GM18505 (cell line): ENCODE results near the gene MDM4.
"Not testable (repeated sequence)": the region's sequence is repeated elsewhere in the genome, so short reads cannot be mapped to it uniquely, and the experiment has no call there.

ENCODE experiments used
- ATAC-seq: cut with Tn5 transposase; IDR thresholded peaks from one replicate; pipeline ENCODE4 v1.9.1; 2021; ENCODE audit not compliant: unreplicated experiment
- POLR2A ChIP-seq: IDR thresholded peaks from 4 replicates; pipeline ENCODE4 v1.6.1; 2011; ENCODE audit warnings: borderline replicate concordance; ENCODE audit not compliant: insufficient read depth, insufficient read length; ENCODE audit errors: extremely low read depth

Gene MDM4

DNA sequence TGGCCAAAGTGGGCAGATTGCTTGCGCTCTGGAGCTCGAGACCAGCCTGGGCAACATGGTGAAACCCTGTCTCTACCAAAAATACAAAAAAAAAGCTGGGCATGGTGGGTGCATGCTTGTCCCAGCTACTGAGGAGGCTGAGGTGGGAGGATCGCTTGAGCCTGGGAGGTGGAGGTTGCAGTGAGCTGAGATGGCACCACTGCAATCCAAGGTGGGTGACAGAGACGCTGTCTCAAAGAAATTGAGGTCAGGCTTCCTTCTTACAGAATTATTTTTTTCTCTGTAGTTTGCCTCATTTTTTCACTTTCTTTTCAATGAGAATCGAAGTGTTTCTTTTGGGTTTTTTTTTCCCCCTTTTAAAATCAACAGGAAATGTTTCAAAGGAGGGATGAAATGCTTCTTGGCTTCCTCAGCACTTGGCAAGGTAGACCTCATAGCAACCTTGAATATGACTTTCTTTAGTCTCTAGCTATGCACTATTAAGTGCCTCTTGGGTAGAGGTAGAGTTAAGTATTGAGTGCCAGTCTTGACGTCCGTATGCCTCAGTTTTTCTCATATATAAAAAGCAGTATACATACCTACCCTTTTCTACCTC lies 40.3 kb downstream of the MDM4 start:
- TF ChIP-seq POLR2A: no peak
- no peak for ATAC-seq

DNA sequence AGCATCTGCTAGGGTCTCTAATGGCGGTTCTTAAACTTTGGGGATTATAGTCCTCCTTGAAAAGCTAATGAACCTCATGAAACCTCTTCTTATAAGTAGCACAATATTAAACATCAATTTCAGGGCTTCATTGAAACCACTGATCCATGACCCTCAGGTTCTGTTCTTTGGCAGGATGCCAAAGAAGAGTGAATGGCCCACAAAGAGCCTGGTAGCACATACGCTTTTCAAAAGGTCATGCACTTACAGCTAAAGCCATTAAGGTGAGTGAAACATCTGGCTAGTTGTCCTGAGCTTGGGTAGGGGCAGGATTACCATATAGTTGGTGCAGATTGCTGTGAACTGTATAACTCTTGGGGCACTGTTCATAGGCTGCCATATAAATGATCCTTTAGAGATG lies 42.3 kb downstream of the MDM4 start:
- TF ChIP-seq POLR2A: no peak
- ATAC-seq: no peak

DNA sequence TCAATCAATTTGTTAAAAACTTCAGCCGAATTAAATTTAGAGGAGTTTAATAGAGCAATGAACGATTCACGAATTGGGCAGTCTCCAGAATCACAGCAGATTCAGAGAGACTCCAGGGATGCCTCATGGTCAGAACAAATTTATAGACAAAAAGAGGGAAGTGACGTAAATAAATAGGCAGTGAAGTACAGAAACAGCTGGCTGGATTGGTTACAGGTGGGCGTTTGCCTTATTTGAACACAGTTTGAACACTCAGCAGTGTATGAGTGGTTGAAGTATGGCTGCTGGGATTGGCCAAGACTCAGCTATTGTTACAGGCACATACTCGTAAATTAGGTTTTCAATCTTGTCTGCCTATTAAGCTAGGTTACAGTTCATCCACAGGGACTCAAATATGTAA lies 43.8 kb downstream of the MDM4 start:
- not testable (repeated sequence) for ATAC-seq

DNA sequence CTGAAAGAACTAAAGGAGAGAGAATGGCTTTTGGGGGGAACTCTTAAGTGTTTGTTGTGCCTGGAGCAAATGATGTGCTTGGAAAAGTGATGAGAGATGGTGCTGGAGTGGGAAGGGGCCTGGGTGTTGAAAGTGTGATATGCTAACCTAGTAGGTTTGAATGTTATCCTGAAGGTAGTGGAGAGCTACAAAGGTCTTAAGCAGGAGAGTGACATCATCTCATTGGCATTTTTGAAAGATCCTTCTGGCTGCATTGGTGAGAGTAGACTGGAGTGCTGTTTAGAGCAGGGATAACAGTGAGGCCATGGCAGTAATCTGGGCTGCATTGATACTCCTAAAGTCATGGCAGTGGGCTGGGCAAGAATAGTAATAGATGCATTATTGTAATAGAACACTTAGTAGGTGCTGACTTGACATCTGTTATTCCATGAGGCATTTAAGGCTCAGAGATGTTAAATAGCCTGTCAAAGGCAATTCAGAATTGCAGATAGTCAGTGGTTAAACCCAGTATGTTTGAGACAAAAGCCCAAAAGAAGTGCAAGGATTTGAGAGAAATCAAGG lies 44.5 kb downstream of the MDM4 start:
- ATAC-seq: no peak
- no peak for TF ChIP-seq POLR2A

DNA sequence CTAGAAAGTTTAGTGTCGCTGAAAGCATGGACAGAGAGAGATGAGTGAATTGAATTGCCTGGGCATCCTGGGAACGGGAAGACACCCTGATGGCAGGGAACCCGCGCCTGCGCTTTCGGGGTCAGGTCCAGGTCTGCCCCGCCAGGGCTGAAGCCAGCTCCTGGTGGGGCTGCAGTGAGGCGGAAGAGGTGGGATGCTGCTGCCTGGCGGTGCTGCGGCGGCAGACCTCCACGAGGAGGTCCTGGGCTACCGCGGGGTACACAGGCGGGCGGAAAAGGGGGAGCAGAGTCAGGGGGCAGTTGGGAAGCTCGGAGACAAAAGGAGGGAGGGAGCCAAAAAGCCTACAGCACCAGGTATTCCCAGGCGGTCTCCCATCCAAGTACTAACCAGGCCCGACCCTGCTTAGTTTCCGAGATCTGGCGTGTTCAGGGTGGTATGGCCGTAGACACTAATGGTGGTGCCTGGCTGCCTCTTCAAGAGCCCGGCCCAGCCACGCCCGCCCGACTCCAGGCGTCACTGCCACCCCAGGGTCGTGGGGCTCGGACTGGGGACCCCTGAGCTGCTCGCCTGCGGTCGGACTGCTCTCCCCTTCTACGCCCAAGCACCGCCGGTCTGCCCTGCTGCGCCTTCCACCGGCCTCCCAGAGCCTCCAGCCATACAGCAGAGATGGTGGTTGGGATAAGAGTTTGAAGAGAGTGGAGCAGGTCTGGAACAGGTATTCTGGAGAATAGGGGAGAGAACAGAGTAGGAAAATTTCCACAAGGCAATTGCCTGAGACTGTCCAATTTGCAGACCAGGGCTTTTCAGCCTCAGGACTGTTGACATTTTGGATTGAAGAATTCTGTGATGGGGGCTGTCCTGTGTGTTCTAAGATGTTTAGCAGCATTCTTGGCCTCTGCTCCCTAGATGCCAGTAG lies 46.1 kb downstream of the MDM4 start:
- ATAC-seq: no peak
- no peak for TF ChIP-seq POLR2A

DNA sequence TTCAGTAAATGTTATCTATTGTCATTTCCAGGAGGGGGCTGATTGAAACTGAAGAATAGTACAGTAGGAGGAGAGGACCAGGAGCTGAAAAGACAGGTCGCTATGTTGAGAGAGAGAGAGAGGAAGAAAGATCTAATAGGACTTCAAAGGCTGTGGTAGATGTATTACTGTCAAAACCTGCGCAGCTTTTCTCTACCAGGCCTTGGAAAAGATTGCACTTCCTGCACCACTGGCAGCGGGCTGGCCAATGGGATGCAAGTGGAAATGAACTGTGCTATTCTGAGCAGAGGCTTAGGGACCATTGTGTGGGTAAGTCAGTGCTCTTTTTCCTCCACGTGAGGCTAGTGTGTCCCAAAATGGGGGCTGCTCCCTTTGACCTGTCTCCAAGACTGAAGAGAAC lies 47.1 kb downstream of the MDM4 start:
- no peak for ATAC-seq
- no peak for TF ChIP-seq POLR2A

DNA sequence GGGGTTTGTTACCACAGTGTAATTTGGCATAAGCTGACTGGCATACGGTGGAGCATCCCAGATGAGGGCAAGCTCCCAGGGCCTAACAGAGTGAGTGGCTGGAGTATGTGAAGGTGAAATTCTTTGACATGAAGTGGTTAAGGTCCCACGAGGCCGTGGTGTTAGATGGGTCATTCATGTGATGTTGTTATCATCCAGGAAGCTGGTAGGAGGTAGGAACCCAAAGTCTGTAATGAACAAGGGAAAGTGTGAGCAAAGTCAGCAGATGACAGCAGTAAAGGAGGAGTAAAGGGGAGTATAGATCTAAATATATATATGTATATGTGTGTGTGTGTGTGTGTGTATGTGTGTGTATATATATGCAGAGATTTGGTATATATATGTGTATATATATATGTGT lies 47.6 kb downstream of the MDM4 start:
- no peak for TF ChIP-seq POLR2A
- ATAC-seq: no peak

DNA sequence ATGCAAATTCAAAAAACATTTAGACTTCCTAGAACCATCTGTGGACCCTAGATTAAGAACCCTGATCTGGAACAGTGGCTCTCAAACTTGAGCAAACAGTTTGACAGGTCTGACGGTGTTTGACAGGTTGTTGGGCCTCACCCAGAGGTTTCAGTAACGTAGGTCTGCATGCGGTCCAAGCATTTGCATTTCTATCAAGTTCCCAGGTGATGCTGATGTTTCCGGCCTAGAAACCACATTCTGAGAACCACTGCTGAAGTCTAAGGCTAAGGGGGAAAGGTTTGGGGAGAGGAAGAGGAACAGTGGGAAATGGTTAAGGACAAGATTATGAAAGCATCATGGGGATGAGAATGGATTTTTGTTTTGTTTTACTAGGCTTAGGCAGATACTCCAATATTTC lies 48.6 kb downstream of the MDM4 start:
- no peak for TF ChIP-seq POLR2A
- peak; percentile 79 for ATAC-seq

DNA sequence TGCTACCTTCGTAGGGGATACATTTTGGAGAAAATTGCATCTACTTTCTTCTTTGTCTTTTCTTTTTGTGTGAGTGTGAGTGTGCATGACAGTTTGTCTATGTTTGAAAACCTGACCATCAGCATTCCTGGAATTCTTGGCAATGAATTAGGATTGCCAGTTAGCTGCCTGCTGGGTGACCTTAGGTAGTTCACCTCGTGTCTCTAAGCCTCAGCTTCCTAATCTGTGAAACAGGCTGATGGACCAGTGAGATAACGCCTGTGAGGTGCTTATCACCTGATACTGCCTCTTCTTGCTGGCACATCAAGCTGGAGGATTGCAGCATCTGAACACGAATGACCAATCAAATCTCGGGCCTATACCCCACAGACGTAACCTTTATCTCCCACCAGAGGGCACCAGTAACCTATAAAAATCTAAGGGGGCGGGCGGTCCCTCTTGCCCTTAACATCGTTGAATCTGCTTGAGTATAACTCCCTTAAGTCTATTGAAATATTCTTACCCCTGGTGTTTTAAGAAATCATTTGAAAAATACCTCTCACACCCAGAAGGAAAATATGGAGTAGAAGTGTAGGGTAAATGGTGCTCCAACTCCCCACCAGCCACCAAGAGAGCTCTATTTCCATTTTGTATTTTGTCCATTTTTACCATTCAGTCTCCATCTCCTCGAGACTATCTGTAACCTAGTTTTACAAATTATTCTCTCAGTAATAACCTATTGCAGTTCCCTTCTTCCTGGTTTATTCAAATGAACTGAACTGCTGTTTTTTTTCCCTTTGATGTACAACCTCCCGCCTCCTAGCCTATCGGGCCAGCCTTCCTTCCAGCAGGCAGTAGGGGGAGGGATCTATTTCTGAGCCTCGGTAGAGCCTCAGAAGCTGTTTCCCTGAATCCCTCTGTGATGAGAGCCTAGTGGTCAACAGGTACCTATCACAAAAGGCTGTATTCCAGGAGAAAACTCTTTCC lies 49.7 kb downstream of the MDM4 start:
- TF ChIP-seq POLR2A: no peak
- no peak for ATAC-seq

DNA sequence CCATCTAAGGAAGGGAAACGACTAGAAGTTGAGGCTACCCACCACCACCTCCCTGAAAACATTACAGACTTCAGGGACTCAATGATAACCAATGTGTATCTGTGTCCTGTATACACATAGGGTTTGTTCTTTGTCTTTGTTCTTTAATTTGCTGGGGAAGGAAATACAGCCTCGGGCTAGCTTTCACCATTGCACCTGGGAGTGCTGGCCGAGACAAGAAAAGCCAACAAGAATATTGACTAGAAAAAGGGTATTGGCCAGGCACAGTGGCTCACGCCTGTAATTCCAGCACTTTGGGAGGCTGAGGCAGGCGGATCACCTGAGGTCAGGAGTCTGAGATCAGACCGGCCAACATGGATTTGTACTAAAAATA lies 50.4 kb downstream of the MDM4 start:
- no peak for TF ChIP-seq POLR2A
- ATAC-seq: no peak

DNA sequence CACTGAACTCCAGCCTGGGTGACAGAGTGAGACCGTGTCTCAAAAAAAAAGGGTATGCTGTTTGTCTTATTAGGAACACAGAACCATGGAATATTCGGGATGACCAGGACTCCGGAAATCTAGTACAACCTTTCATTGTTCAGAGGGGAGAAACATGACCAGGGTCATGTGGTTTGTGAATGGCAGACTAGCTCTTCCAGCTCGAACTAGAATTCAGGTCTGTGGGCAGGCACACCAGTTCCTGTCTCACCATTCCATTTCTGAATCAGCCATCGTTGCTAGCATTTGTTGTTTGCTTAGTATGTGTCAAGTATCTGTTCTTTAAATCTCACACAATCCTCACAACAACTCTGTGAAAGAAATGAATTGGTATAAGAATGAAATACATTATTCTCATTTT lies 50.9 kb downstream of the MDM4 start:
- TF ChIP-seq POLR2A: no peak
- no peak for ATAC-seq

DNA sequence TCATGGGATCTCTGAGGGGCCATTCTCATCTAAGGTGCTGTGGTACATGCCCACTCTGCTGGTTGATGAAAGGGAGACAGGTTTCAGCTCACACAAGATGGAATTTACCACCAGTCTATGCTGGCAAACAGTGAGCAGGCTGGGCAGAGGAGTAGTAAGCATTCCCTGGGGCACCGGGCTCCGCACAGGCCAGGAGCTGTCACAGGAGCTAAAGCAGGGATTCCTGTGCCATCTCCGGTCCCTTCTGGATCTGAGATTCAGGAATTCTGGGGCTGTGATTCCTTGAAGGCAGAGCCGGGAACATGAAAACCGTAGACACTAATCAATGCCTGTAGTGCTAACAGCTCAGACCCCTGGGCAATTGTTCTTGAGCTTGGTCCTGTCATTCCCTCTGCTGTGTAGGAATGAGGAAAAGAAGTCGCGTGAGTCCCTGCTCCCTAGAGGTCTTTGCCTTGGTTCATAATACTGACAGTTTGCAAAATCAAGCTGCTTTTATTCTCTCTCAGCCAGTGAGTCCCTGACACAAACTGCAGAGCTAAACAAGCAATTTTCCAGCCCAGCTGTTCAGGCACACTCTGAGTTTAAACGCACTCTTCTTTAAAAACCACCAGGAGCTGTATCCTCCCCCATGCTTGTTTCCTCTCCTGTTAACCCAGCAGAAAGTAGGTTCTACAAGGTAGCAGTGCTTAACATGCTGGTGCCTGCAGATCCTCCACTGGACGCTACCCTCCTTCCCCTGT lies 52.5 kb downstream of the MDM4 start:
- TF ChIP-seq POLR2A: no peak
- ATAC-seq: no peak
